Left lung (tissue), 10 donors: ENCODE measurements around the gene SH3GLB2. TPM values are rescaled to one million over a fixed set of nuclear protein-coding genes. Genes with fewer than 3 reads are reported as not detected.

Experiments used
- ATAC-seq: fragments of 200-7000 bp; cut with Tn5 transposase; one replicate; pipeline ENCODE4 v1.9.1; 2020; ENCODE audit warnings: moderate library complexity
- DNase-seq, 4 donors: peaks; one replicate each; pipeline ENCODE4 v3.0.0-alpha.2; 2013 to 2020
- H3K27ac ChIP-seq, 2 donors: fragments of 200-600 bp; sonication (generic) in 1 of 2; one replicate each; pipeline versions ENCODE4 v1.5.0 to v1.8.0; 2020 to 2021
- H3K27me3 ChIP-seq, 2 donors: fragments of 200-600 bp; sonication (generic) in 1 of 2; one replicate each; pipeline versions ENCODE4 v1.5.0 to v1.8.0; 2020 to 2021
- H3K36me3 ChIP-seq, 2 donors: fragments of 200-600 bp; sonication (generic) in 1 of 2; one replicate each; pipeline versions ENCODE4 v1.5.0 to v1.8.0; 2020 to 2021
- H3K4me1 ChIP-seq, 2 donors: fragments of 200-600 bp; one replicate each; pipeline ENCODE4 v1.8.0; 2021
- H3K4me3 ChIP-seq, 2 donors: fragments of 200-600 bp; sonication (generic) in 1 of 2; one replicate each; pipeline versions ENCODE4 v1.5.0 to v1.8.0; 2020 to 2021; ENCODE audit warnings: mild to moderate bottlenecking in 1 of 2
- H3K9me3 ChIP-seq, 2 donors: fragments of 200-600 bp; sonication (generic) in 1 of 2; one replicate each; pipeline versions ENCODE4 v1.5.0 to v1.8.0; 2020 to 2021
- CTCF ChIP-seq, 2 donors: fragments of 200-600 bp; sonication (generic) in 1 of 2; IDR thresholded peaks; one replicate each; pipeline versions ENCODE4 v1.5.0 to v1.8.0; 2021; ENCODE audit warnings: antibody characterized with exemption in 2 of 2
- intact Hi-C, 2 donors: fragments of 100-400 bp; cut with DNase I; formaldehyde crosslinking; loops; one replicate each; pipeline versions ENCODE4 v1.11.2 to v1.14.2; 2022
- polyA plus RNA-seq, 6 donors: library from polyadenylated mRNA; unstranded; fragments of 120-200 nt; gene quantifications; one replicate each; pipeline ENCODE4 v1.2.1, GENCODE V29; 2013; ENCODE audit not compliant: insufficient read length in 6 of 6
- total RNA-seq, 2 donors: library from RNA; stranded (reverse); fragmentation: NEBNext Ultra II Directional; extraction: Animal tissue kit (Norgen Biotek cat#: 25700); gene quantifications; one replicate each; pipeline ENCODE4 v1.2.1, GENCODE V29; 2021
- donor health status: DM: no; HTN: yes; CAD: no.
- donor health status: DM: no; HTN: no; CAD: no.

Gene SH3GLB2
- total and polyA plus RNA-seq, 8 donors = 58.9 to 79.0 (median 65.0) TPM

GRCh38 chr9:129008469-129008965 is 19.6 kb downstream of the SH3GLB2 start:
- Histone ChIP-seq H3K27me3 (no peaks in the 10 kb centered on the region), H3K27ac (no peak overlapping the region), H3K36me3 (peaks cover 0 to 99% of the 10 kb centered on the region in 2 donors), H3K4me3 (no peak overlapping the region), H3K4me1 (no peaks in the 10 kb centered on the region), H3K9me3 (no peaks in the 10 kb centered on the region)
- no peak for TF ChIP-seq CTCF (IDR thresholded peaks at IDR 0.05)
- DNase-seq (peak in 1 of 4 donors; percentile 40), ATAC-seq (no peak)
- intact Hi-C loops = no loop called here

- no peak overlapping the region for H3K4me3 ChIP-seq
- intact Hi-C loops = no loop called here
- H3K27me3 ChIP-seq = no peaks in the 10 kb centered on the region
- no peaks in the 10 kb centered on the region for H3K9me3 ChIP-seq
- peak in 1 of 4 donors; percentile 61 for DNase-seq
- no peak for ATAC-seq
- no peak for TF ChIP-seq CTCF (IDR thresholded peaks at IDR 0.05)
- H3K36me3 ChIP-seq = peaks cover 0 to 99% of the 10 kb centered on the region in 2 donors
- H3K27ac ChIP-seq = no peak overlapping the region
- no peaks in the 10 kb centered on the region for H3K4me1 ChIP-seq
These were observed 20.2 kb downstream of the SH3GLB2 start for GRCh38 chr9:129007766-129008468.

GRCh38 chr9:129007035-129007765 is 20.9 kb downstream of the SH3GLB2 start:
- ATAC-seq (no peak), DNase-seq (peak in 1 of 4 donors; percentile 18)
- Histone ChIP-seq H3K27ac (no peak overlapping the region), H3K9me3 (no peaks in the 10 kb centered on the region), H3K4me3 (no peak overlapping the region), H3K36me3 (peaks cover 0 to 99% of the 10 kb centered on the region in 2 donors), H3K4me1 (no peaks in the 10 kb centered on the region), H3K27me3 (no peaks in the 10 kb centered on the region)
- intact Hi-C loops = no loop called here
- TF ChIP-seq CTCF (IDR thresholded peaks at IDR 0.05) = no peak

GRCh38 chr9:129006328-129007034 is 21.6 kb downstream of the SH3GLB2 start:
- TF ChIP-seq CTCF (IDR thresholded peaks at IDR 0.05) = peak; percentile 72 to 82
- intact Hi-C loops = no loop called here
- Histone ChIP-seq H3K4me1 (no peaks in the 10 kb centered on the region), H3K27ac (no peak overlapping the region), H3K36me3 (peaks cover 0 to 99% of the 10 kb centered on the region in 2 donors), H3K9me3 (no peaks in the 10 kb centered on the region), H3K27me3 (no peaks in the 10 kb centered on the region), H3K4me3 (no peak overlapping the region)
- ATAC-seq (peak; percentile 88), DNase-seq (peak in 3 of 4 donors; percentile 46 to 68 (median 61))
